HG03159 (cell line): ENCODE data around the gene ASXL1.

Experiments used
- ATAC-seq: cut with Tn5 transposase; IDR thresholded peaks from one replicate; pipeline ENCODE4 v1.9.1; 2021; ENCODE audit warnings: mild to moderate bottlenecking, moderate library complexity; ENCODE audit not compliant: unreplicated experiment

ASXL1 gene

DNA sequence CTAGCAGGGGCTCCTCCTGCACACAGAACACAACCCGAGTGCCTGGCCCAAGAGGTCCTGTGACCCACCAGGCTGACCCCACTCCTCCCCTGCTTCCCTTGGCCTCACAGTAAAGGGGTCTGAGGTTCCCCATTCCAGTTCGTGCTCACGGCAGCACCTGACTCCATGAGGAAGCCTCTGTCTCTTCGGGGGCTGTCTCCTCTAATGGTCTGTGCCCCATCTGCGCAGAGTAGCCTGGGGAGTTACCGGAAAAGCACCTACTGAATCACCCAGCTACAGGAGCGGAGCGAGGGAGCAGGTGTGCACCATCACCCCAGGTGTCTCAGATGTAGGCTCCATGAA, 93.2 kb downstream of the ASXL1 start:
- no peak for ATAC-seq

DNA sequence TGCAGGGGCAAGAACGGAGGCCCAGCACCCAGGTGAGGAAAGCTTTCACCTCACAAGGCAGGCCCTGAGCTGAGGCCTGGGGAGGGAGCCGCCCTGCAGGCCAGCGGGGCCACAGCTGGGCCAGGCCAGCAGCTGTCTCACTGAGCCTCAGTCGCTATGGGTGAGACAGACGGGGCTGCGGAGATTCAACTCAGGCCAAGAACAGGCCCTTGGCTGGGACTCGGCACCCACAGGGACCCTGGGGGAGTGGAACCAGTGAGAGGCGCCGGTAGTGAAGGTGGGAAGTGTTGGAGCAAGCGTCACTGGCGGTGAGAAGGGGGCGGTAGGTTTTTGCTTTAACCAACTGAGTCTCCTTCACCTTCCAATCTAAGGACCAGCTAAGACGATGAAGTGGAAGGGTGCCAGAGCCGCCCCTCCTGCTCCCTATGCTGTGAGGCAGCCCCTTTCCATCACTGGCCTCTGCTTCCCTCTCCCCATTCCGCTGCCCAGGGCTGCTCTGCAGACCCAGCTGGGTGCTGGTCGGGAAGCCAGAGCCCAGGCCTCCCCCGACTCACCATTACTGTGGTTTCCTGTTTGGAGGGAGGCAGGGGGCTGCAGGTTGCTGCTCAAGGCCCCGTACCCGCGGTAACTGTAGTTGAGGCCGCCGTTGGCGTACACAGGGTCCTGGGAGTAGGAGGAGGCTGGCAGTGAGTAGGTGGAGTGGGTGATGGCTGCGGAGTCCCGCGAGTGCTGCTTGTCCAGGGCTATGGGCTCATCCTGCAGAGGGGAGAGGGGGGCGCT, 93.7 kb downstream of the ASXL1 start:
- ATAC-seq, result no peak

DNA sequence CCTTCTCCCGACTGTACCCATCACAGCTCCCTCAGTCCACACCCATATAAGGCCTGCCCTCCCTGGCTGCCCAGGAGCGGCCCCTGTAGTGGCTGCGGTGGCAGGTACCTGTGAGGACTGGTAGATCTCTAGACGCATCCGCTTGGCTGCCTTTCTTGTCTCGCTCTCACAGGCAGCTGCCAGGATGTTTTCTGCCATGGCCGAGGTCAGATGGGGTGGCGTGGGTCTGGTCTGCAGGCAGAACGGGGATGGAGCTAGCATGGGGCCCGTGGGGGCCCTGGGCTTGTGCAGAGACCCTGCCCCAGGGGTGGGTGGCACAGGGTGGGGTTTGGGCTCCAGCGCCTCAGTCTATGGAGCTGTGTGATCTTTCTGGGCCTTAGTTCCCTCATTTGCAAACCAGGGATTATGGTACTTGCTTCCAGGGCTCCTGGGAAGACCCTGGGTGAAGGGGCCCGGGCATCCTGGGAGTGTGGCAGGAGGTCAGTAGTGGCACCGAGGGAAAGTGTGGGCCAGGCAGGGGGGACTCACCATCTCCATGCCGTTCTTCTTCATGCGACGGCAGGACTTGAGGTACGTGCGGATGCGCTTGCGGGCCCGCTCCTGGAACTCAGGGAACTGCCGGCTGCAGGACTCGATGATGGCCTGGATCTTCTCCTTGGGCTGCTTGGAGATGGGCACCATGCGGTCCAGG, 94.8 kb downstream of the ASXL1 start:
- ATAC-seq, result no peak

- ATAC-seq, result no peak
These were observed 95.5 kb downstream of the ASXL1 start for GRCh38 chr20:32453467-32454163.

GRCh38 chr20:32454164-32455145, 96.3 kb downstream of the ASXL1 start:
- ATAC-seq, result no peak

DNA sequence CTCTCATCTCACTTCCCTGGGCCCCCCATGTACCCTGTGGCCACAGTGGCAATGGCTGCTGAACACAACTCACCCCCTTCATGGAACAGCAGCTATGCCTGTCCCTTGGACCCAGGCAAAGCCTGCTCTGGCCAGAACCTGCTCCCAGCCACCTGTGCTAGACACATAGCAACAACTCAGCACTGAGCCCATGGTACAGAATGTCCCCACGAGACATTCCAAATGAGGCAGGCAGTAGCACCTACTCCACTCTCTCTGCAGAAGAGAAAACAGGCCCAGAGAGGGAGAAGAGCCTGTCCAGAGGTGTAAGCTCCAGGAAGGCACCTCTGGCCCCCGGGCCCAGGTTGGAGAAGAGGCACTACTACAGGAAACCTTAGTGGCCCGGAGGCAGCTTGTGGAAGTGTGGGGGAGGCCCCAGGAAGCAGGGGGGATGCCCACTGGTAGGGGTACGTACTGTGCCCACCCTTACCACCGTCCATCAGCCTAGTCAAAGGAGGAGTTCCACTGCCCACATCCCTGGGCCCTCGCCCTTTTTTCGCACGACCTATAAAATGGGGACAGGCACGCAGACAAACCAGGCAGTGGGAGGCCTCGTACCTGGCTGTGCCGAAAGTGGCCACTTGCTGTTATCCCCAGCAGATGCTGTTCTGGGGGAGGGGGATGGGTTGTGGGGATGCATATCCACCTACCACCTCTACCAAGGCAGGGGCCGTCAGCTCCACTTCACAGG, 97.2 kb downstream of the ASXL1 start:
- ATAC-seq, result no peak

GRCh38 chr20:32455901-32456701, 98.0 kb downstream of the ASXL1 start:
- ATAC-seq, result no peak

DNA sequence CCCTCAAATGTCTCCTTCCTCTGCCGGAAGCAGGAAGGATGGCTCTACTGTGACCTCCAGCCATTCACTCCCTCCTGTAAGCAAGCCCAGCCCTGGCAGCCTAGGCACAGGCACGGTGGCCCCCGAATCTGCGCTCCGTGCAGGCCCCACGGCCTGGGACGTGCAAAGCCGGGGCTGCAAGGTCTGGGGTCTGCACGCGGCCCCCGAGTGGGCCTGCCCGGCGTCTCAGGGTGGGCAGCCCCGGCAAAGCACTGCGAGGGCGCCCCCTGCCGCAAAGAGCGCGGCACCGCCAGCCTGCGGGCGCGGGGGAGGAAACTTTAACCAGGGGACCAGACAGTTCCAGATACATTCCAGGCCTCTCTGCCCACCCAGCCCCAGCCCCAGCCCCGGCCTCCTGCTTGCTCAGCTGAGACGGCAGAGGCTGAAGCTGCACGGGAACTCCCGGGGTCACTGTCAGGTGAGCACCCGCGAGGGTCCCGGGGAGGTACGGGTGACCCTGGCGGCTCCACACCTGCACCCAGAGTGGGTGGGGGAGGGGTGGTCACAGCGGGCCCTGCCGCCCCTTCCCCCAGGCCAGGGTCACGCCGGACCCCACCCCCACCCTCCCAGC, 98.8 kb downstream of the ASXL1 start:
- peak; percentile 13 for ATAC-seq

DNA sequence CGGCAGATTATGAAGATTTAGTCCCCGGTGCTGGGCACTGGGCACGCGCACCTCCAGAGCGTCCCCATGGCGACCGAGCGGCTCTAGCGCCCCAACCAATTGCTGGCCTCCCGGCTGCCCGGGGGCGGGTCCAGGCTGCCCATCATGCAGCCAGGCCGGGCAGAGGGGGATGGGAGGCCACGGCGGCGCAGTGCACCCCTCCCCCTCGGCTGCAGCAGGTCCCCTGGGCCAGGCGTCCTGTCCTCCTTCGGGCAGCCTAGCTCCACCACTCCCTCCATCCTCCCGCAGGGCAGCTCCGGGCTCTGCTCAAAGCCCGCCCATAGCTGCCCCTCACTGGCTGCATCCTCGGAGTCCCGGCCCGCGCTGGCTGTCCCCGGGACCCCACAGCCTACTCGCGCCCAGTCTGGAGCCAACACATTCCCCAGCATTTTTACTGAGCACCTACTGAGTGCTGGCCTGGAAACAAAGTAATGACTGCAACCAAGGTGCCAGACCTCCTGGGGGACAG, 99.4 kb downstream of the ASXL1 start:
- ATAC-seq, result peak; percentile 48

GRCh38 chr20:32458061-32458836, 100.1 kb downstream of the ASXL1 start:
- no peak for ATAC-seq

DNA sequence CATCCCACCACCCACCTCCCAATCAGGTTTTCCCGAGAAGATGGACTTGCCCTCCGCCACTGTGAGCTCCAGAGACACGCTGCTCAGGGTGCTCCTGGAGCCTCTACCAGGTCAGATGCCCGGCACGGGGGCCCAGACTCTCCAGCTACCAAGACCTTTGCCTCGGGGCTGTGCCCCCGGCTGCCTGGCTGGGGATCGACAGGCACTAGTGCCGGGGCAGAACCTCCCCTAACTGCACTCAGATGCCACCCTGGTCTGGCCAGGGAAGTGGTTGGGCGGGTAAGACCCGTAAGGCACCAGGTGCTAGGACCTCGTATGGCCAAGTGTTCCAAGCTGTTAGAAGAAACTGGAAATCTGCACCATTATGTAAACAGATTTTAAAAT, 100.7 kb downstream of the ASXL1 start:
- ATAC-seq, result no peak

DNA sequence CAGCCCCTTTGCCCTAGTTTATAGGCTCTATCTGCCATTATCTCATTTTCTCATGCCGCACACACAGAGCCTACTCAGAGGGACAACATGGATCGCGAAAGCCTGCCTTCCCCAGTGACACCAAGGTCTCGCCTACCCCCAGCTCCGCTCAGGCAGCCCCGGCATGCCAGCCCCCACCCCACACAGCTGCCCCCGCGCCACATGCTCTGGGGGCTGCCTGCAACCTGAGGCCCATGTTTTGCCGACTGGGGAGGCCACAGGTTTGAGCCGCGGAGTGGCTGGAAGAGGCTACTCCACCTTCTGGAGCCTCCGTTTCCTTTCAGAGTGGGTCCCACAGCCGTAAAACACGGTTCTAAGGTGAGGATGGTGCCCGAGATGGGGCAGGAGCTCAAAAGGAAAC, 102.1 kb downstream of the ASXL1 start:
- ATAC-seq, result no peak

- ATAC-seq, result no peak
These were observed 102.7 kb downstream of the ASXL1 start for GRCh38 chr20:32460683-32461320.

DNA sequence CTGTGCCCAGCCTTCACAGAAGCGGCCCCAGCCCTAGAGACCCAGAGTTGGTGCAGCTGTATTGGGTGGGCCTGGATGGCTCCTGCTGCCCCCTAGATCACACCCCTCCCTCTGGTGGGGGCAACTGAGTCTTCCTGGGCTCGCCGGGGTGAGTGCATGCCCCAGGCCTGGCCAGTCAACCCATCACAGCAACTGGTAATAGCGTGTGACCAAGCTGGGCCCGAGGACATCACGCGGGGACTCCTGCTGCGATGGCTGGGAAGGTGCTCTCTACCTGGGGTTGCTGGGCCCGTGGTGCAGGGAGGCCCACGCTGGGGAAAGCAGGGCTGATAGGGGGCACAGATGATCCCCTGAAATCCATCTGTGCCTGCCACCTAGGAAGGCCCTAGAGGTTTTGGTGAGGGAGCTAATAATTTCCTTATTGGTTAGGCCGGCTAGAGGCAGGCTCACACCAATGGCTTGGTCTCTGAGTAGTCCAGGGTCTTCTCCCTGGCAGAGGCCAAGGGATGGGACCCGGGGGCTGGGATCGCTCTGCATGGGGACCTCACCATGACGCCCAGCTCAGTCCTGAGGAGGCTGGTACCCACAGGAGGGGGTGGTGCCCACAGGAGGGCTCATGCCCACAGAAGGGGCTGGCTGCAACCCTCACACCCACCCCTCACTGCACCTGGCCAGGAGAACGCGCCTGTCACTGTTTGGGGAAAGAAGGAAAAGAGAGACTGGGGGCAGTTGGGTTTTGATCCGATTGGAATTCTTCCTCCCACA, 103.9 kb downstream of the ASXL1 start:
- ATAC-seq, result no peak

DNA sequence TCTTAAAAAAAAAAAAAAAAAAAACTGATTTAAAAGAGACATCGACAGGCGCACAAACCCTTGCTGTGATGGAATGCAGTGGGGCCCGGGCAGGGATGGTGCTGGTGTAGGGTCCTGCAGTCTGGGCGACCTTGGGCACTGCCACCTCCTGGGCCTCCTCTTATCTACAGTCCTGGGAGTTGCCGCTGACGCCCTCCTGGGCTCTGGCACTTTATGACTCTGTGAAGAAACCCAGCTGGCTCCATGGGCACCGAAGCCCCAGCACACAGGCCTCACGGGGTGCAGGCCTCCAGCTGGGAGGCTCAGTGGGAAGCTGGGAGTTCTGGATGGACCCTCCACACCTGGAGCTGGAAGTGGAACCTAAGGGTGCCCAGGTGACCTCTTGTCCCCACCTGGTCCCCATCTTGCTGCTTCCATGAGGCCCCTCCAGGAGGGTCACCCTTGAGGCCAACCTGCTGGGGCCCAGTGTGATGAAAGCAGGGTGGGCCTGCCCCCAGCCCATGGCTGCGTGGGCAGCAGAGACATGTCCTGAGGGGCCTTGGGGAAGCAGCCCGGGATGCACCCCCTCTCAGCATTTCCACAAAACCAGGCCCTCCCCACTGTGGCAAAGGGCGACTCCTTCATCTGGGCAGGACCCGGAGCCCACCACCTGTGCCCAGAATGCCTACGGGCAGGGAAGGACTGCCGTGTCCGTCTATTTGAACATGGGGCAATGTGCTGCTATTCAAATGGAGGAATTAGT, 104.9 kb downstream of the ASXL1 start:
- ATAC-seq, result no peak
